GM21390 (cell line): ENCODE data around the gene PCDHGA11.
A peak's percentile ranks its signal among the peaks of the same experiment; 100 is the strongest.
"Not testable (repeated sequence)": the region's sequence is repeated elsewhere in the genome, so short reads cannot be mapped to it uniquely, and the experiment has no call there.

ENCODE experiments used
- ATAC-seq: cut with Tn5 transposase; IDR thresholded peaks from one replicate; pipeline ENCODE4 v1.9.1; 2021; ENCODE audit not compliant: unreplicated experiment

Gene PCDHGA11

GRCh38 chr5:141430332-141431113 lies 9.7 kb downstream of the PCDHGA11 start, which contains the start of gene PCDHGA12:
TSS of gene PCDHGA12 (plus strand) at chr5:141430507. CDS start at chr5:141430760, 253 bp downstream.
- ATAC-seq: peak; percentile 85

- ATAC-seq: peak; percentile 25
These were observed 10.4 kb downstream of the PCDHGA11 start for GRCh38 chr5:141431286-141431685.

GRCh38 chr5:141432308-141432707 lies 11.5 kb downstream of the PCDHGA11 start:
- ATAC-seq: not testable (repeated sequence)

GRCh38 chr5:141432726-141433125 lies 11.9 kb downstream of the PCDHGA11 start:
- ATAC-seq: not testable (repeated sequence)

- no peak for ATAC-seq
These were observed 13.2 kb downstream of the PCDHGA11 start for GRCh38 chr5:141434006-141434405.

GRCh38 chr5:141437221-141437620 lies 16.4 kb downstream of the PCDHGA11 start:
- ATAC-seq: no peak

- ATAC-seq: no peak
These were observed 18.7 kb downstream of the PCDHGA11 start for GRCh38 chr5:141439411-141440141.

- no peak for ATAC-seq
These were observed 19.5 kb downstream of the PCDHGA11 start for GRCh38 chr5:141440341-141440740.

GRCh38 chr5:141441571-141442170 lies 20.8 kb downstream of the PCDHGA11 start:
- ATAC-seq: no peak

- no peak for ATAC-seq
These were observed 44.5 kb downstream of the PCDHGA11 start for GRCh38 chr5:141465351-141465750.
